A673 (cell line): ENCODE results near the gene SYTL1.

Source experiments
- CTCF ChIP-seq: fragments of 300-800, 200-600 bp; sonication (generic); conservative IDR thresholded peaks from 2 replicates; pipeline ENCODE4 v1.5.1; 2017; ENCODE audit warnings: low read depth, mild to moderate bottlenecking, antibody characterized with exemption, low read length, moderate library complexity, mixed read lengths
- EZH2 ChIP-seq: fragments of 200-600 bp; sonication (generic); IDR thresholded peaks from 2 replicates; pipeline ENCODE4 v1.6.1; 2017; ENCODE audit warnings: borderline replicate concordance, low read depth, mild to moderate bottlenecking, mixed read lengths, antibody characterized with exemption, low read length; ENCODE audit not compliant: poor library complexity, severe bottlenecking

GRCh38 chr1:27363766-27364695 lies 22.2 kb downstream of the SYTL1 start:
- TF ChIP-seq CTCF (no peak), EZH2 (no peak)
